NT2/D1 (cell line): ENCODE results near the gene NECTIN1.

ENCODE experiments used
- SUZ12 ChIP-seq: IDR thresholded peaks from 2 replicates; pipeline ENCODE4 v1.6.1; 2011; ENCODE audit not compliant: insufficient read length, insufficient read depth; ENCODE audit errors: extremely low read depth
- YY1 ChIP-seq: IDR thresholded peaks from 2 replicates; pipeline ENCODE4 v1.6.1; 2011; ENCODE audit not compliant: insufficient read length, insufficient read depth
- ZNF274 ChIP-seq: IDR thresholded peaks from 2 replicates; pipeline ENCODE4 v1.6.1; 2011; ENCODE audit warnings: mild to moderate bottlenecking, low read depth, low read length

- TF ChIP-seq SUZ12, result no peak
- no peak for TF ChIP-seq YY1
- TF ChIP-seq ZNF274, result no peak
Observed at GRCh38 chr11:119694334-119694733, 34.7 kb downstream of the NECTIN1 start.
